HCT116 (cell line): ENCODE results near the gene CHSY1. TPM values are rescaled to one million over a fixed set of nuclear protein-coding genes. Genes with fewer than 3 reads are reported as not detected.

Experiments
- ATAC-seq: fragments of 200-7000 bp; cut with Tn5 transposase; 2 replicates; pipeline ENCODE4 v1.9.1; 2020; ENCODE audit warnings: mild to moderate bottlenecking, moderate library complexity
- BruUV-seq: library from RNA; stranded (reverse); fragments of 400-500 nt; replicated peaks from 2 replicates; lab custom pipeline; 2021; lab: Mats Ljungman, UMichigan
- CTCF ChIA-PET: fragments of 300-600 bp; sonication (Branson Sonifier 250); formaldehyde crosslinking; loops from one replicate; lab custom pipeline; 2021; ENCODE audit warnings: antibody characterized with exemption; lab: Charles Lee
- POLR2A ChIA-PET: fragments of 300-600, 350-600 bp; sonication (Branson Sonifier 250); formaldehyde crosslinking; loops from one replicate; lab custom pipeline; 2021; ENCODE audit warnings: antibody characterized with exemption; lab: Charles Lee
- RAD21 ChIA-PET, 2 experiments: fragments of 300-600 bp; sonication (Branson Sonifier 250); formaldehyde crosslinking; loops; one replicate each; lab custom pipeline; 2023; ENCODE audit warnings: low total read pairs in 2 of 2; ENCODE audit not compliant: uncharacterized antibody in 2 of 2, unreplicated experiment in 2 of 2, low non-redundant PET in 1 of 2; lab: Charles Lee
- DNase-seq: peaks from one replicate; pipeline ENCODE4 v3.0.0-alpha.2; 2010; ENCODE audit warnings: low read depth, low spot score
- H2AFZ ChIP-seq: fragments of 200-600 bp; shearing (Covaris generic), sonication (generic); 2 replicates; pipeline ENCODE4 v1.6.1; 2017; ENCODE audit warnings: low read depth, mixed run types, mixed read lengths, antibody characterized with exemption, low read length; ENCODE audit not compliant: poor library complexity, severe bottlenecking
- H3K27ac ChIP-seq: 2 replicates; pipeline ENCODE4 v1.5.1; 2012; ENCODE audit warnings: low read depth, low read length
- H3K27me3 ChIP-seq: fragments of 200-600 bp; sonication (generic); 2 replicates; pipeline ENCODE4 v1.6.1; 2016; ENCODE audit warnings: mixed run types, low read length, mixed read lengths; ENCODE audit not compliant: insufficient read depth
- H3K36me3 ChIP-seq, 2 experiments: fragments of 200-500 bp in 1 of 2; fragments of 200-600 bp in 1 of 2; sonication (Bioruptor generic) in 1 of 2; sonication (generic) in 1 of 2; 2 replicates each; pipeline versions ENCODE4 v1.5.1 to v1.6.1; 2014 to 2016; ENCODE audit warnings: low read length in 2 of 2, inconsistent platforms in 1 of 2, mixed read lengths in 1 of 2, mixed run types in 1 of 2; ENCODE audit not compliant: insufficient read depth in 2 of 2, control insufficient read depth in 1 of 2
- H3K4me1 ChIP-seq, 2 experiments: fragments of 200-600 bp in 1 of 2; sonication (generic) in 1 of 2; 2 replicates each; pipeline versions ENCODE4 v1.5.1 to v1.6.1; 2012 to 2017; ENCODE audit warnings: low read length in 2 of 2, inconsistent platforms in 1 of 2, mild to moderate bottlenecking in 1 of 2, mixed read lengths in 1 of 2, mixed run types in 1 of 2, moderate library complexity in 1 of 2; ENCODE audit not compliant: insufficient read depth in 2 of 2, control insufficient read depth in 1 of 2
- H3K4me2 ChIP-seq: fragments of 200-600 bp; sonication (generic); 2 replicates; pipeline ENCODE4 v1.6.1; 2017; ENCODE audit warnings: mixed run types, low read length, mixed read lengths
- H3K4me3 ChIP-seq, 2 experiments: fragments of 200-600 bp in 1 of 2; sonication (generic) in 1 of 2; replicated peaks in 1 of 2; 2 replicates each; pipeline ENCODE4 v1.5.1; 2011 to 2016; ENCODE audit warnings: low read length in 2 of 2, control low read depth in 1 of 2, low read depth in 1 of 2, mild to moderate bottlenecking in 1 of 2, mixed read lengths in 1 of 2, mixed run types in 1 of 2
- H3K79me2 ChIP-seq: fragments of 200-600 bp; sonication (generic); 2 replicates; pipeline ENCODE4 v1.6.1; 2017; ENCODE audit warnings: mild to moderate bottlenecking, mixed run types, low read length, moderate library complexity, mixed read lengths; ENCODE audit not compliant: insufficient read depth
- H3K9ac ChIP-seq: fragments of 200-600 bp; sonication (generic); 2 replicates; pipeline ENCODE4 v1.6.1; 2016; ENCODE audit warnings: low read length, mixed read lengths
- H3K9me2 ChIP-seq: fragments of 200-600 bp; sonication (generic), shearing (Covaris generic); 2 replicates; pipeline ENCODE4 v1.6.1; 2017; ENCODE audit warnings: mixed run types, mild to moderate bottlenecking, moderate library complexity; ENCODE audit not compliant: insufficient read depth
- H3K9me3 ChIP-seq, 2 experiments: fragments of 200-500 bp in 1 of 2; fragments of 200-600 bp in 1 of 2; sonication (Bioruptor generic) in 1 of 2; sonication (generic) in 1 of 2; 2 replicates each; pipeline ENCODE4 v1.6.1; 2014 to 2017; ENCODE audit warnings: low read length in 2 of 2, mixed read lengths in 2 of 2, inconsistent platforms in 1 of 2, low read depth in 1 of 2, mild to moderate bottlenecking in 1 of 2, mixed run types in 1 of 2, moderate library complexity in 1 of 2; ENCODE audit not compliant: control insufficient read depth in 1 of 2, insufficient read depth in 1 of 2
- H4K20me1 ChIP-seq: fragments of 200-600 bp; sonication (generic), shearing (Covaris generic); 2 replicates; pipeline ENCODE4 v1.6.1; 2017; ENCODE audit warnings: mixed run types, mild to moderate bottlenecking, moderate library complexity; ENCODE audit not compliant: insufficient read depth
- CBX3 ChIP-seq: IDR thresholded peaks from 2 replicates; pipeline ENCODE4 v1.6.1; 2012; ENCODE audit warnings: low read depth
- ELF1 ChIP-seq: IDR thresholded peaks from 2 replicates; pipeline ENCODE4 v1.6.1; 2012; ENCODE audit warnings: low read depth, borderline replicate concordance
- EZH2phosphoT487 ChIP-seq: fragments of 200-600 bp; IDR thresholded peaks from 2 replicates; pipeline ENCODE4 v1.6.1; 2018; ENCODE audit warnings: antibody characterized with exemption, borderline replicate concordance
- POLR2A ChIP-seq: IDR thresholded peaks from 2 replicates; pipeline ENCODE4 v1.7.0; 2011; ENCODE audit warnings: borderline replicate concordance; ENCODE audit not compliant: insufficient read depth, insufficient read length; ENCODE audit errors: extremely low read depth
- RAD21 ChIP-seq: IDR thresholded peaks from 2 replicates; pipeline ENCODE4 v1.6.1; 2012; ENCODE audit warnings: low read depth, mild to moderate bottlenecking
- REST ChIP-seq: IDR thresholded peaks from 2 replicates; pipeline ENCODE4 v1.6.1; 2012; ENCODE audit warnings: low read depth
- SIN3A ChIP-seq: IDR thresholded peaks from 2 replicates; pipeline ENCODE4 v1.6.1; 2012; ENCODE audit warnings: low read depth
- SP1 ChIP-seq: IDR thresholded peaks from 2 replicates; pipeline ENCODE4 v1.6.1; 2012; ENCODE audit warnings: low read depth
- TCF7L2 ChIP-seq: IDR thresholded peaks from 2 replicates; pipeline ENCODE4 v1.7.0; 2011; ENCODE audit warnings: borderline replicate concordance, inconsistent platforms; ENCODE audit not compliant: insufficient read depth, insufficient read length; ENCODE audit errors: extremely low read depth
- ZBTB33 ChIP-seq: IDR thresholded peaks from 2 replicates; pipeline ENCODE4 v1.6.1; 2011; ENCODE audit warnings: mild to moderate bottlenecking, low read length, moderate library complexity; ENCODE audit not compliant: insufficient replicate concordance; ENCODE audit errors: extremely low read depth
- ZFX ChIP-seq: fragments of 450-650 bp; IDR thresholded peaks from 2 replicates; pipeline ENCODE4 v1.6.1; 2017
- ZNF274 ChIP-seq: fragments of 200-500 bp; sonication (Bioruptor generic); IDR thresholded peaks from 2 replicates; pipeline ENCODE4 v1.6.1; 2014; ENCODE audit warnings: mild to moderate bottlenecking, low read depth, low read length, inconsistent platforms
- intact Hi-C: fragments of 100-400 bp; cut with micrococcal nuclease; formaldehyde crosslinking; loops from 2 replicates; pipeline ENCODE4 v1.10.0; 2022
- total RNA-seq: library from RNA; stranded (reverse); gene quantifications from one replicate; pipeline ENCODE4 v1.2.1, GENCODE V29; 2021; ENCODE audit not compliant: unreplicated experiment
- TF ChIP-seq, protein P1 (sequence below), 3 experiments: fragments of 200-600 bp in 1 of 3; sonication (generic) in 1 of 3; IDR thresholded peaks in 2 of 3; conservative IDR thresholded peaks in 1 of 3; 2 replicates each; pipeline ENCODE4 v1.5.1; 2012 to 2017; ENCODE audit warnings: low read depth in 2 of 3, low read length in 2 of 3, antibody characterized with exemption in 1 of 3, borderline replicate concordance in 1 of 3, control low read depth in 1 of 3, mild to moderate bottlenecking in 1 of 3, mixed read lengths in 1 of 3, mixed run types in 1 of 3, moderate library complexity in 1 of 3; ENCODE audit not compliant: insufficient read depth in 1 of 3
- TF ChIP-seq, protein P2 (sequence below): IDR thresholded peaks from 2 replicates; pipeline ENCODE4 v1.6.1; 2012

CHSY1 gene
- total RNA-seq, 1 experiment from 2014 or later, result 25.4 TPM

DNA sequence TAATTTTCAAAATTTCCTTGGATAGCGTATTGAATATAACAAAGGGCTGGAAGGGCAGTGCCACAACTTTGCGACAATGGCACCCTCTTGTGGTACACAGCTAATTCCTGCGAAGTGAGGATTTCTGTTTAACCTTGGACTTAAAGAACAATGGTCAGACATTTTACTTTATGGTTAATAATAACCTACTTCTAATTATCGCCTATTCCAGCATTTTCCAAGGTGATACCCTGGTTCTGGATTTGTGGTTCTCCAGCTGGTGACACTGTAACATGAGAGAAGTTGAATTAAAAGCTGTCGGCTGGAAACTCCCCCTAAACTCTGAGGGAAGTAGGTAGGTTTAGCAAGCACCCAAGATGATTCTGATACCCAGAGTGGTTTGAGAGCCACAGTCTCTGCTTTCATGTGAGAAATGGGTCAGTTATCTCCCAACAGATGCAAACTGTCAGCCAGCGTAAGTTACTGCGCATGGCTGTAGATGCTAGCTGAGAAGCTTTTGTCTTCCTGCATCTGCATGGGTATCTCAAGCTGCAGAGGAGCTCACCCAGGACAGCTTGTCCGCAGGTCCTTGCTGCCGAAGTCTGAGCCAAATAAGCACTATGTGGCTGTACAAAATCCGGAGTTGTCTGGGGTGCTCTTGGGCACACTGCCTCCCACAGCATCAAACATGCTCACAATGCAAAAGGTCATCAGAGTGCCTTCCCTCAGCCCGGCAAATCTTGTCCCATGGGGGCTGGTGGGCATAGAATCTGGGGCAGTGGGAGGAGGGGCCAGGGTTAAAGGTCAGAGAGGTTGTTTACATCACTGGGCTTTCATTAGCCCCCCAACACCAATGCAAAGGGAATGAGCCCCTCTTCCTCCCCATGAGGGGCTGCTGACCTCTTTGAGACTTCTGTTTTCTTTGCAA, 6.6 kb upstream of the CHSY1 start:
- no peaks in the 10 kb centered on the region for H3K36me3 ChIP-seq
- H4K20me1 ChIP-seq, result no peaks in the 10 kb centered on the region
- no peaks in the 10 kb centered on the region for H3K4me1 ChIP-seq
- no peak overlapping the region for H3K4me3 ChIP-seq
- H3K9me3 ChIP-seq, result no peaks in the 10 kb centered on the region
- DNase-seq (peak; percentile 51), ATAC-seq (peak; percentile 88)
- POLR2A ChIA-PET, result no interaction called here
- CTCF ChIA-PET, result interaction anchor here (0.7 to 3.6 kb wide), 9 partner anchors 9 to 250 kb away, joined by 3 to 19 read pairs (median 5); no protein-coding TSS in a partner anchor
- RAD21 ChIA-PET, result interaction anchor here in 1 of 2 experiments (0.7 to 1.2 kb wide), 2 partner anchors 104 to 242 kb away, joined by 3 to 6 read pairs; no protein-coding TSS in a partner anchor
- no peak overlapping the region for H3K27ac ChIP-seq
- intact Hi-C loops, result loop anchor here (1.0 to 5.0 kb wide), 4 partner anchors 170 to 630 kb away; no protein-coding TSS in a partner anchor
- H3K4me2 ChIP-seq, result peak overlapping the region; percentile 15
- BruUV-seq, result no TSS peak
- no peaks in the 10 kb centered on the region for H3K27me3 ChIP-seq
- TF ChIP-seq, protein P1, sequence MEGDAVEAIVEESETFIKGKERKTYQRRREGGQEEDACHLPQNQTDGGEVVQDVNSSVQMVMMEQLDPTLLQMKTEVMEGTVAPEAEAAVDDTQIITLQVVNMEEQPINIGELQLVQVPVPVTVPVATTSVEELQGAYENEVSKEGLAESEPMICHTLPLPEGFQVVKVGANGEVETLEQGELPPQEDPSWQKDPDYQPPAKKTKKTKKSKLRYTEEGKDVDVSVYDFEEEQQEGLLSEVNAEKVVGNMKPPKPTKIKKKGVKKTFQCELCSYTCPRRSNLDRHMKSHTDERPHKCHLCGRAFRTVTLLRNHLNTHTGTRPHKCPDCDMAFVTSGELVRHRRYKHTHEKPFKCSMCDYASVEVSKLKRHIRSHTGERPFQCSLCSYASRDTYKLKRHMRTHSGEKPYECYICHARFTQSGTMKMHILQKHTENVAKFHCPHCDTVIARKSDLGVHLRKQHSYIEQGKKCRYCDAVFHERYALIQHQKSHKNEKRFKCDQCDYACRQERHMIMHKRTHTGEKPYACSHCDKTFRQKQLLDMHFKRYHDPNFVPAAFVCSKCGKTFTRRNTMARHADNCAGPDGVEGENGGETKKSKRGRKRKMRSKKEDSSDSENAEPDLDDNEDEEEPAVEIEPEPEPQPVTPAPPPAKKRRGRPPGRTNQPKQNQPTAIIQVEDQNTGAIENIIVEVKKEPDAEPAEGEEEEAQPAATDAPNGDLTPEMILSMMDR (IDR thresholded peaks at IDR 0.05 in 2 of 3, conservative IDR thresholded peaks at IDR 0.05 in 1 of 3; ENCODE audit: borderline replicate concordance in 1 of 3, insufficient read depth in 1 of 3, low read depth in 2 of 3, low read length in 2 of 3), result peak; percentile 79 to 97 (median 96)
- TF ChIP-seq ELF1 (no peak), RAD21 (peak; percentile 97), SIN3A (no peak), ZBTB33 (no peak), POLR2A (no peak), TCF7L2 (no peak), ZNF274 (no peak), EZH2phosphoT487 (no peak), ZFX (no peak), CBX3 (no peak), SP1 (no peak), REST (no peak)
- TF ChIP-seq, protein P2, sequence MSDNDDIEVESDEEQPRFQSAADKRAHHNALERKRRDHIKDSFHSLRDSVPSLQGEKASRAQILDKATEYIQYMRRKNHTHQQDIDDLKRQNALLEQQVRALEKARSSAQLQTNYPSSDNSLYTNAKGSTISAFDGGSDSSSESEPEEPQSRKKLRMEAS, result no peak
- no peaks in the 10 kb centered on the region for H3K9me2 ChIP-seq
- peak overlapping the region; percentile 43 for H2AFZ ChIP-seq
- H3K9ac ChIP-seq, result no peak overlapping the region
- no peaks in the 10 kb centered on the region for H3K79me2 ChIP-seq
